Sigmoid colon (tissue), 7 donors: ENCODE data around the gene TMEM121. TPM values are rescaled to one million over a fixed set of nuclear protein-coding genes. Genes with fewer than 3 reads are reported as not detected.
"Not testable (repeated sequence)": the region's sequence is repeated elsewhere in the genome, so short reads cannot be mapped to it uniquely, and the experiment has no call there.

ENCODE experiments used
- DNase-seq: peaks from one replicate; pipeline ENCODE4 v3.0.0-alpha.2; 2019
- H3K27ac ChIP-seq, 4 donors: fragments of 200-600 bp; sonication (generic); one replicate each; pipeline ENCODE4 v1.5.1; 2016 to 2019; ENCODE audit warnings: mild to moderate bottlenecking in 1 of 4
- H3K27me3 ChIP-seq, 3 donors: fragments of 200-600 bp; sonication (generic); one replicate each; pipeline ENCODE4 v1.5.1; 2019; ENCODE audit warnings: mild to moderate bottlenecking in 1 of 3
- H3K36me3 ChIP-seq, 4 donors: fragments of 200-600 bp; sonication (generic); one replicate each; pipeline ENCODE4 v1.5.1; 2016 to 2019
- H3K4me1 ChIP-seq, 4 donors: fragments of 200-600 bp; sonication (generic); one replicate each; pipeline ENCODE4 v1.5.1; 2017 to 2019
- H3K4me3 ChIP-seq, 4 donors: fragments of 200-600 bp; sonication (generic); one replicate each; pipeline ENCODE4 v1.5.1; 2017 to 2019; ENCODE audit warnings: mild to moderate bottlenecking in 2 of 4, moderate library complexity in 1 of 4
- H3K9me3 ChIP-seq, 4 donors: fragments of 200-600 bp in 3 of 4; sonication (generic) in 3 of 4; one replicate each; pipeline versions ENCODE4 v1.5.1 to v1.6.1; 2013 to 2019
- CTCF ChIP-seq, 4 experiments: fragments of 450-650 bp in 3 of 4; fragments of 200-600 bp in 1 of 4; IDR thresholded peaks; one replicate each; pipeline ENCODE4 v1.5.1; 2016 to 2019; ENCODE audit warnings: antibody characterized with exemption in 4 of 4, mild to moderate bottlenecking in 3 of 4, moderate library complexity in 2 of 4
- EP300 ChIP-seq, 4 donors: sonication (generic); formaldehyde crosslinking; IDR thresholded peaks; one replicate each; pipeline ENCODE4 v1.6.1; 2017; ENCODE audit warnings: antibody characterized with exemption in 4 of 4
- POLR2A ChIP-seq, 2 donors: fragments of 450-650 bp; IDR thresholded peaks; one replicate each; pipeline ENCODE4 v1.6.1; 2016; ENCODE audit warnings: antibody characterized with exemption in 2 of 2, mild to moderate bottlenecking in 2 of 2, moderate library complexity in 2 of 2
- POLR2AphosphoS5 ChIP-seq, 4 donors: sonication (generic); formaldehyde crosslinking; IDR thresholded peaks; one replicate each; pipeline ENCODE4 v1.6.1; 2017; ENCODE audit warnings: antibody characterized with exemption in 4 of 4
- WGBS, 2 donors: extraction: QIAGEN DNeasy Blood & Tissue Kit; methylation state at CpG; one replicate each; pipeline ENCODE4 v1.1.7; 2013; 5-methylcytosine and 5-hydroxymethylcytosine counted together
- intact Hi-C: fragments of 100-400 bp; cut with DNase I; formaldehyde crosslinking; loops from one replicate; pipeline ENCODE4 v1.15.1; 2023
- polyA plus RNA-seq, 3 donors: library from polyadenylated mRNA; stranded (reverse); fragments of 200-250 nt; gene quantifications; one replicate each; pipeline ENCODE4 v1.2.3, GENCODE V29; 2013
- total RNA-seq, 4 donors: library from RNA; depleted of rRNA; stranded (reverse); fragments of >200 nt; gene quantifications; one replicate each; pipeline ENCODE4 v1.1.0, GENCODE V29; 2016
- donor health status: healthy with polysubstance abuse.
- donor health status: Bipolar disorder and iron deficiency.
- donor health status: healthy.

TMEM121 gene
- total and polyA plus RNA-seq, 7 donors = 2.3 to 8.0 (median 5.0) TPM; not detected in 2

GRCh38 chr14:105568859-105569766 lies 42.7 kb downstream of the TMEM121 start:
- Histone ChIP-seq H3K36me3 (no peaks in the 10 kb centered on the region), H3K27ac (no peak overlapping the region), H3K27me3 (no peaks in the 10 kb centered on the region), H3K9me3 (no peaks in the 10 kb centered on the region), H3K4me1 (no peaks in the 10 kb centered on the region), H3K4me3 (no peak overlapping the region)
- TF ChIP-seq POLR2A (IDR thresholded peaks at IDR 0.05) (no peak), EP300 (IDR thresholded peaks at IDR 0.05) (no peak), POLR2AphosphoS5 (IDR thresholded peaks at IDR 0.05) (no peak), CTCF (IDR thresholded peaks at IDR 0.05) (no peak)
- WGBS, 2 donors = 79 to 82% methylated on average over 4 to 5 of the region's 5 CpGs
- no peak for DNase-seq
- intact Hi-C loops = no loop called here

DNA sequence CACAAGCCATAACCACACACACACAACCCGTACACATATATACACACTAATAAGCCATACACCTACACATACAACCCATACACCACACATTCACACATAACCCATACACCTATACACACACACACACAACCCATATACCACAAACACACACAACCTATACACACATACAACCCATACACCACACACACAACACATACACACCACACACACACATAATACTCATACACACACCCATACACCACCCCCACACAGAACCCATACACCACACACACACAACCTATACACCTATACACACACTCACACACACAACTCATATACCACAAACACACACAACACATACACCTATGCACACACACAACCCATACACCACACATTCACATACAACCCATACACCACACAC lies 44.1 kb downstream of the TMEM121 start:
- H3K36me3 ChIP-seq = no peaks in the 10 kb centered on the region
- no peak overlapping the region for H3K27ac ChIP-seq
- 95 to 98% methylated on average over 1 of the region's 1 CpG for WGBS, 2 donors
- no peaks in the 10 kb centered on the region for H3K4me1 ChIP-seq
- DNase-seq = no peak
- no peaks in the 10 kb centered on the region for H3K9me3 ChIP-seq
- no peaks in the 10 kb centered on the region for H3K27me3 ChIP-seq
- no peak overlapping the region for H3K4me3 ChIP-seq
- intact Hi-C loops = no loop called here
- TF ChIP-seq EP300 (IDR thresholded peaks at IDR 0.05) = no peak

GRCh38 chr14:105571181-105571951 lies 45.0 kb downstream of the TMEM121 start:
- intact Hi-C loops, DNase-seq, H3K4me1 ChIP-seq, H3K27me3 ChIP-seq, H3K9me3 ChIP-seq, H3K27ac ChIP-seq, H3K4me3 ChIP-seq, H3K36me3 ChIP-seq: not testable (repeated sequence)
- 70 to 73% methylated on average over 21 of the region's 21 CpGs for WGBS, 2 donors

DNA sequence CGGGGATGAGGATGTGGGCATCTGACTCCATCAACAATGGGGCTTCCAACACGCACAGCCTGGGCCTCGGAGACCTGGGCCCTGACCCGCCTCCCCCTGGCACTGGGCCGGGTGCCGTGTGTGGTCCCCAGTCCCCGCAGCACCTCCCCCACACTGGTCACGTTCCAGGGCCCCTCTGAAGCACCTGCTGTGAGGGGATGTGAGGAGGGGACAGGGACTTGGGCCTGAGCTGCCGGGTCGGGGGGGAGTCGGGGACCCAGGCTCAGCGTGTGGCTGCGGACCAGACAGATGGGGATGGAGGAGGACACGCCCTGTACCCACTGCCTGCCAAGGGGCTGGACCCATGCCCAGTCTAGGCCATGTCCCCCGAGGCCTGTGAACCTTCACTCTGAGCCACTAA lies 45.7 kb downstream of the TMEM121 start:
- WGBS, 2 donors = 53 to 62% methylated on average over 6 of the region's 15 CpGs
- H3K4me1 ChIP-seq, DNase-seq, H3K27ac ChIP-seq, H3K27me3 ChIP-seq, H3K36me3 ChIP-seq, H3K9me3 ChIP-seq, H3K4me3 ChIP-seq, intact Hi-C loops: not testable (repeated sequence)

DNA sequence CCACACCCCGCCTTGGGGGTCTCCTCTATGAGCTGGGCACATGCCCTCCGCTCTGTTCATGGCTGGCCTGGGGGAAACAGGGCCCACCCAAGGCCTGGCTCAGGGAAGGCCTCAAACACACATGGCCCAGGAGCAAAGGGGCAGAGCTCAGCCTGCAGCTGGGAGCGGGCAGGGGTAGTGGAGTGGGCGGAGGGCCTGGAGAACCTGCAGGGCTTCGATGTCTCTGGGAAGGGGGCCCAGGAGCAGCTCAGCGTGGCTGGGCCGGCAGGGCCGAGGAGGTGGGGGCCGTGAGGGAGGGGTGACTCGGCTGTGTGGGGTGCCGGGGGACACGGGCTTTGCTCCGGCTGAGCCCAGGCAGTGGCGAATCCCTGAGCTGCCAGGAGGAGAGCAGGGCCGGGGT lies 47.5 kb downstream of the TMEM121 start:
- H3K4me1 ChIP-seq, H3K27me3 ChIP-seq, H3K27ac ChIP-seq, H3K4me3 ChIP-seq, H3K36me3 ChIP-seq, H3K9me3 ChIP-seq, intact Hi-C loops, DNase-seq: not testable (repeated sequence)
- WGBS, 2 donors = 78 to 83% methylated on average over 13 of the region's 15 CpGs

GRCh38 chr14:105574411-105574810 lies 48.0 kb downstream of the TMEM121 start:
- H3K4me1 ChIP-seq, intact Hi-C loops, DNase-seq, H3K36me3 ChIP-seq, H3K9me3 ChIP-seq, H3K4me3 ChIP-seq, H3K27me3 ChIP-seq, H3K27ac ChIP-seq: not testable (repeated sequence)
- 91 to 95% methylated on average over 2 to 6 of the region's 17 CpGs for WGBS, 2 donors

- intact Hi-C loops = not testable (repeated sequence)
- 64 to 69% methylated on average over 7 to 8 of the region's 17 CpGs for WGBS, 2 donors
Observed at GRCh38 chr14:105575016-105575700, 48.8 kb downstream of the TMEM121 start.

More at GRCh38 chr14:105575016-105575700, 48.8 kb downstream of the TMEM121 start:
- DNase-seq, H3K9me3 ChIP-seq, H3K4me3 ChIP-seq, H3K27ac ChIP-seq, H3K27me3 ChIP-seq, H3K36me3 ChIP-seq, H3K4me1 ChIP-seq: not testable (repeated sequence)
